Measurements from ENCODE around the gene JSRP1.
A peak's percentile ranks its signal among the peaks of the same experiment; 100 is the strongest.

The JSRP1 gene

DNA sequence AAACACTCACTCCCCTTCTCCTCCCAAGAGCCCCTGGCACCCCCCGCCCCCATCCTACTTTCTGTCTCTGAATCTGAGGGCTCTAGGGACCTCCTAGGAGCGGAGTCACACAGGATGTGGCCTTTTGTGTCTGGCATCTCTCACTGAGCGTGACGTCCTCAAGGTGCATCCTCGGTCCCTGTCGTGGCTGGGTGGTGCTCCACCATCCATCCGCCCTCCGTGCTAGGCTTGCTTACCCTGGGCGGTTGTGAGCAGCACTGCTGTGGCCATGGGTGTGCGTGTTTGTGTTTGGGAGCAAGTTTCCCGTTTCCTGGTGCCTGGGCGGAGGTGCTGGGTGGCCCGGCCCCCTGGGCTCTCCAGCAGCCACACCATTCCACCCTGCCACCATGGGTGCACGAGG, 32.3 kb downstream of the JSRP1 start:
- TF ChIP-seq, protein P1, sequence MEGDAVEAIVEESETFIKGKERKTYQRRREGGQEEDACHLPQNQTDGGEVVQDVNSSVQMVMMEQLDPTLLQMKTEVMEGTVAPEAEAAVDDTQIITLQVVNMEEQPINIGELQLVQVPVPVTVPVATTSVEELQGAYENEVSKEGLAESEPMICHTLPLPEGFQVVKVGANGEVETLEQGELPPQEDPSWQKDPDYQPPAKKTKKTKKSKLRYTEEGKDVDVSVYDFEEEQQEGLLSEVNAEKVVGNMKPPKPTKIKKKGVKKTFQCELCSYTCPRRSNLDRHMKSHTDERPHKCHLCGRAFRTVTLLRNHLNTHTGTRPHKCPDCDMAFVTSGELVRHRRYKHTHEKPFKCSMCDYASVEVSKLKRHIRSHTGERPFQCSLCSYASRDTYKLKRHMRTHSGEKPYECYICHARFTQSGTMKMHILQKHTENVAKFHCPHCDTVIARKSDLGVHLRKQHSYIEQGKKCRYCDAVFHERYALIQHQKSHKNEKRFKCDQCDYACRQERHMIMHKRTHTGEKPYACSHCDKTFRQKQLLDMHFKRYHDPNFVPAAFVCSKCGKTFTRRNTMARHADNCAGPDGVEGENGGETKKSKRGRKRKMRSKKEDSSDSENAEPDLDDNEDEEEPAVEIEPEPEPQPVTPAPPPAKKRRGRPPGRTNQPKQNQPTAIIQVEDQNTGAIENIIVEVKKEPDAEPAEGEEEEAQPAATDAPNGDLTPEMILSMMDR (IDR thresholded peaks at IDR 0.05), result no peak

DNA sequence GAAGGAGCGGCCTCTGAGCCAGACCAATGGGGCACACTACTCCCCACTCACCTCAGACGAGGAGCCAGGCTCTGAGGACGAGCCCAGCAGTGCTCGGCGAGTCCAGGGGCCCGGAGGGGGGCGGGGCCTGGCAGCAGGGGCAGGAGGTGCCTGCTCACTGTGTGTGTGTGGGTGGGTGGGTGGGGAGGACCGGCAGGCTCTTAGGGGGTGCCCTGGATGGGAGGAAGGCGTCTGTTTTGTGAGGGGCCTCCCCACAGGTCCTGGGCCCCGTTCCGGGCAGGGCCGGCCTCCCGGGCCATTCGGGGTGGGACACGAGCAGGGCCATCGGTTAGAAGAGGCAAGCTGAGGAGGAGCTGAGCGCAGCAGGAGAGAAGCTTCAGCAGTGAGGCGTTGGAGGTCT, 32.8 kb downstream of the JSRP1 start:
- TF ChIP-seq, protein P1 (IDR thresholded peaks at IDR 0.05), result no peak

DNA sequence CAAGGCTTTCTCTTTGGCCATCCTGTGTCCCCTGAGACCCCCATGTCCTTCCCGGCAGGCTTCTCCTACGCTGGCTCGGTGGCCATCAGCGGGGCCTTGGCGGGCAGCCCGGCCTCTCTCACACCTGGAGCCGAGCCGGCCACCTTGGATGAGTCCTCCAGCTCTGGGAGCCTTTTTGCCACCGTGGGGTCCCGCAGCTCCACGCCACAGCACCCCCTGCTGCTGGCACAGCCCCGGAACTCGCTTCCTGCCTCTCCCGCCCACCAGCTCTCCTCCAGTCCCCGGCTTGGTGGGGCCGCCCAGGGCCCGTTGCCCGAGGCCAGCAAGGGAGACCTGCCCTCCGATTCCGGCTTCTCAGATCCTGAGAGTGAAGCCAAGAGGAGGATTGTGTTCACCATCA, 34.3 kb downstream of the JSRP1 start:
- TF ChIP-seq, protein P1 (IDR thresholded peaks at IDR 0.05), result peak; percentile 19; the same call in 1 of the 2 replicates

GRCh38 chr19:2221250-2221831, 34.9 kb downstream of the JSRP1 start:
- TF ChIP-seq, protein P1 (IDR thresholded peaks at IDR 0.05), result no peak

- TF ChIP-seq, protein P1 (IDR thresholded peaks at IDR 0.05), result no peak
Measured at GRCh38 chr19:2219726-2220125, 36.5 kb downstream of the JSRP1 start.

DNA sequence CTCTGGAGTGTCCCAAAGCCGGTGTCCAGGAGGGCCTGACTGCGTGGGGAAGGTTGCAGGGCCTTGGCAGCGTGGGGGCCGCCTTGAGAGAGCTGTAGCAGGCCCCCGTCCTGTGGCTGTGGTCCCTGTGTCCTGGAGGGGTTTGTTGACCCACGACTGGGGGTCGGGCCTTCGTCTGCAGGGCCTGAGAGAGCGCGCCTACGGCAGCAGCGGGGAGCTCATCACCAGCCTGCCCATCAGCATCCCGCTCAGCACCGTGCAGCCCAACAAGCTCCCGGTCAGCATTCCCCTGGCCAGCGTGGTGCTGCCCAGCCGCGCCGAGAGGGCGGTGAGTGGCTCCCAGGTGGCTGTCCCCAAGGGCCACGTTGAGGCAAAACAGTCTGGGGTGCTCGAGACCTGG, 38.6 kb downstream of the JSRP1 start:
- TF ChIP-seq, protein P1 (IDR thresholded peaks at IDR 0.05), result no peak

DNA sequence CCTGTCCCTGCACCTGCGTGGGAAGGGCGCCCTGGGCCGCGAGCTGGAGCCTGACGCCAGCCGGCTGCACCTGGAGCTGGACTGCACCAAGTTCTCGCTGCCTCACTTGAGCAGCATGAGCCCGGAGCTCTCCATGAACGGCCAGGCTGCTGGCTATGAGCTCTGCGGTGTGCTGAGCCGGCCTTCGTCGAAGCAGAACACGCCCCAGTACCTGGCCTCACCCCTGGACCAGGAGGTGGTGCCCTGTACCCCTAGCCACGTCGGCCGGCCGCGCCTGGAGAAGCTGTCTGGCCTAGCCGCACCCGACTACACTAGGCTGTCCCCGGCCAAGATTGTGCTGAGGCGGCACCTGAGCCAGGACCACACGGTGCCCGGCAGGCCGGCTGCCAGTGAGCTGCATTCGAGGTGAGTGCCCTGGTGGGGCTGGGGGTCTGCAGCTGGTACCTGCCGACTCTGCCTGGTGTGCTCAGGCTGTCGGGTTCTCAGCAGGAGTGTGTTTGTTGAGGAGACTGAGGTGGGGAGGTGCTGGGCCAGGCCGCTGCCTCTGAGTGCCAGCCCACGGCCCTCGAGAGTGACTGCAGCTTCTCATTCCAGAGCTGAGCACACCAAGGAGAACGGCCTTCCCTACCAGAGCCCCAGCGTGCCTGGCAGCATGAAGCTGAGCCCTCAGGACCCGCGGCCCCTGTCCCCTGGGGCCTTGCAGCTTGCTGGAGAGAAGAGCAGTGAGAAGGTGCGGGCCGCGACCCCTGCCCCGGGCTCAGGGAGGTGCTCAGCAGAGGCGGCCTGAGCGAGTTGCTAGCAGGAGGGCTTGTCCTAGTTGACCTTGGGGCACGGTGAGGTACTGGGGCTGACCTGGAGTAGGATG, 39.6 kb downstream of the JSRP1 start:
- TF ChIP-seq, protein P1 (IDR thresholded peaks at IDR 0.05), result no peak
